Breast epithelium (tissue), 4 donors: ENCODE data around the gene KLC3. TPM values are rescaled to one million over a fixed set of nuclear protein-coding genes. Genes with fewer than 3 reads are reported as not detected.

ENCODE experiments used
- DNase-seq, 2 donors: peaks; one replicate each; pipeline ENCODE4 v3.0.0-alpha.2; 2019; ENCODE audit warnings: low spot score in 2 of 2
- H3K27ac ChIP-seq, 2 donors: fragments of 200-600 bp; sonication (generic) in 1 of 2; one replicate each; pipeline ENCODE4 v1.5.1; 2016 to 2019; ENCODE audit warnings: mild to moderate bottlenecking in 1 of 2
- H3K27me3 ChIP-seq, 2 donors: fragments of 200-600 bp; sonication (generic) in 1 of 2; one replicate each; pipeline versions ENCODE4 v1.5.1 to v1.6.0; 2017 to 2019; ENCODE audit warnings: control low read depth in 1 of 2, mild to moderate bottlenecking in 1 of 2
- H3K36me3 ChIP-seq: fragments of 200-600 bp; one replicate; pipeline ENCODE4 v1.5.1; 2019
- H3K4me1 ChIP-seq, 2 donors: fragments of 200-600 bp; sonication (generic); one replicate each; pipeline ENCODE4 v1.5.1; 2016 to 2019; ENCODE audit warnings: control low read depth in 1 of 2
- H3K4me3 ChIP-seq, 3 donors: fragments of 200-600 bp; sonication (generic); 1 replicate in 2 of 3; 2 replicates in 1 of 3; pipeline ENCODE4 v1.5.1; 2016 to 2019; ENCODE audit warnings: mild to moderate bottlenecking in 3 of 3, moderate library complexity in 2 of 3
- H3K9me3 ChIP-seq, 2 donors: fragments of 200-600 bp; sonication (generic) in 1 of 2; one replicate each; pipeline ENCODE4 v1.5.1; 2016 to 2019; ENCODE audit warnings: control low read depth in 1 of 2
- CTCF ChIP-seq, 3 donors: fragments of 450-650 bp; IDR thresholded peaks; one replicate each; pipeline ENCODE4 v1.5.1; 2016 to 2017; ENCODE audit warnings: antibody characterized with exemption in 3 of 3, mild to moderate bottlenecking in 3 of 3, moderate library complexity in 3 of 3
- POLR2A ChIP-seq: fragments of 450-650 bp; IDR thresholded peaks from one replicate; pipeline ENCODE4 v1.6.1; 2016; ENCODE audit warnings: antibody characterized with exemption, mild to moderate bottlenecking, moderate library complexity
- POLR2AphosphoS5 ChIP-seq, 3 donors: sonication (generic); formaldehyde crosslinking; IDR thresholded peaks; one replicate each; pipeline ENCODE4 v1.6.1; 2017; ENCODE audit warnings: antibody characterized with exemption in 3 of 3
- intact Hi-C: fragments of 100-400 bp; cut with DNase I; formaldehyde crosslinking; loops from one replicate; pipeline ENCODE4 v1.15.1; 2023; ENCODE audit warnings: low total_unique reads
- total RNA-seq, 3 donors: library from RNA; depleted of rRNA; stranded (reverse); fragments of >200 nt; gene quantifications; one replicate each; pipeline ENCODE4 v1.1.0, GENCODE V29; 2016

KLC3 gene
- total RNA-seq, 3 donors from 2014 or later = 5.6 to 13.5 TPM; not detected in 1

- Histone ChIP-seq H3K27ac (no peak overlapping the region), H3K9me3 (no peaks in the 10 kb centered on the region), H3K27me3 (no peaks in the 10 kb centered on the region), H3K36me3 (no peaks in the 10 kb centered on the region), H3K4me1 (no peaks in the 10 kb centered on the region), H3K4me3 (no peak overlapping the region)
- intact Hi-C loops = no loop called here
- TF ChIP-seq POLR2AphosphoS5 (IDR thresholded peaks at IDR 0.05) (no peak), POLR2A (no peak), CTCF (IDR thresholded peaks at IDR 0.05) (no peak)
- DNase-seq = no peak
Observed at GRCh38 chr19:45349430-45349941, 8.9 kb downstream of the KLC3 start.

- intact Hi-C loops = no loop called here
- Histone ChIP-seq H3K4me1 (no peaks in the 10 kb centered on the region), H3K27ac (no peak overlapping the region), H3K27me3 (no peaks in the 10 kb centered on the region), H3K36me3 (no peaks in the 10 kb centered on the region), H3K4me3 (no peak overlapping the region), H3K9me3 (no peaks in the 10 kb centered on the region)
- no peak for DNase-seq
- TF ChIP-seq POLR2AphosphoS5 (IDR thresholded peaks at IDR 0.05) (no peak), CTCF (IDR thresholded peaks at IDR 0.05) (no peak), POLR2A (no peak)
Observed at GRCh38 chr19:45350477-45351058, 10.0 kb downstream of the KLC3 start.

GRCh38 chr19:45351401-45351952 lies 10.9 kb downstream of the KLC3 start:
- no peak overlapping the region for H3K4me3 ChIP-seq
- H3K9me3 ChIP-seq = no peaks in the 10 kb centered on the region
- no peaks in the 10 kb centered on the region for H3K27me3 ChIP-seq
- TF ChIP-seq POLR2AphosphoS5 (IDR thresholded peaks at IDR 0.05) (no peak), CTCF (IDR thresholded peaks at IDR 0.05) (no peak)
- H3K4me1 ChIP-seq = no peaks in the 10 kb centered on the region
- H3K36me3 ChIP-seq = no peaks in the 10 kb centered on the region
- intact Hi-C loops = no loop called here
- no peak for DNase-seq
- no peak overlapping the region for H3K27ac ChIP-seq

- H3K36me3 ChIP-seq = no peaks in the 10 kb centered on the region
- H3K27me3 ChIP-seq = no peaks in the 10 kb centered on the region
- no peak for DNase-seq
- H3K4me3 ChIP-seq = no peak overlapping the region
- H3K27ac ChIP-seq = no peak overlapping the region
- no peaks in the 10 kb centered on the region for H3K4me1 ChIP-seq
- TF ChIP-seq POLR2A = no peak
- no peak for TF ChIP-seq POLR2AphosphoS5 (IDR thresholded peaks at IDR 0.05)
- TF ChIP-seq CTCF (IDR thresholded peaks at IDR 0.05) = no peak
- intact Hi-C loops = no loop called here
- no peaks in the 10 kb centered on the region for H3K9me3 ChIP-seq
Observed at GRCh38 chr19:45352062-45352461, 11.5 kb downstream of the KLC3 start.

GRCh38 chr19:45352471-45352870 lies 11.9 kb downstream of the KLC3 start:
- no peaks in the 10 kb centered on the region for H3K27me3 ChIP-seq
- H3K4me3 ChIP-seq = no peak overlapping the region
- no peaks in the 10 kb centered on the region for H3K9me3 ChIP-seq
- TF ChIP-seq CTCF (IDR thresholded peaks at IDR 0.05) (no peak), POLR2AphosphoS5 (IDR thresholded peaks at IDR 0.05) (no peak), POLR2A (no peak)
- no peak for DNase-seq
- H3K27ac ChIP-seq = no peak overlapping the region
- H3K4me1 ChIP-seq = no peaks in the 10 kb centered on the region
- no peaks in the 10 kb centered on the region for H3K36me3 ChIP-seq
- intact Hi-C loops = no loop called here
